ENCODE measurements around the gene CEP55. TPM values are rescaled to one million over a fixed set of nuclear protein-coding genes. Genes with fewer than 3 reads are reported as not detected.

Gene CEP55
- total and polyA plus RNA-seq, 2 of the 8 experiments (the other 6 are each of a cell fraction or from before 2014, with no cell fraction given) = 7.0 to 19.6 TPM

DNA sequence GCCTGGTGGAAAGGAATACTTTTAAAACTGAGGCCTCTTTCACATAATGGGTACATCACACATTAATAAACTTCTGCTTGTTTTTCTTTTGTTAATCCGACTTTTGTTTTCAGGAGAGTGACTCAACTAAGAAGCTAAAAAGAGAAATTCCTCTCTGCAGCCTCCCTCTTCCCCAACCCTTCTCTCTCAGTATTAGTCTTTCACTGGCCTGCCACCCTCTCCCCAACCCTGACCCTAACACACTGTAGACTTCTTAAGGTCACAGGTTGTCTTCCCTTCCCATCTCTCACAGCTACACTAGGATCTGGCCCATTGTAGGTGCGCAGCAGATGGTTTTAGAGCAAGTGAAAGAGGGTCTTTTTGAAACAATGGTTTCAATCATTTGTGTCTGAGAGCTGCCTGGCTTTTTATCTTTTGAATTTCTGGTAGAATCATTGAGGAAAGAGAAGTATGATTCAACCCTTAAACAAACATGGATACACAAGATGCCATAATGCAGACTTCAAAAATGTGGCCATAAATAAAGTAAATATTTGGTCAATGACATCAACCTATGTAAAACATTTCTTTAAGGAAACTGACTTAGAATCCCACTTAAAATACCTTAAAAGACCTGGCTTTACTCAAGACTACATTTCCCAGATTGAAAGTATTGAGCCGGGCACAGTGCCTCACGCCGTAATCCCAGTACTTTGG lies 52.1 kb downstream of the CEP55 start:
- TF ChIP-seq HDAC2 (IDR thresholded peaks at IDR 0.05; ENCODE audit: borderline replicate concordance in 1 of 2, low read depth in 2 of 2, low read length in 2 of 2) (no peak), CTBP2 (IDR thresholded peaks at IDR 0.05; ENCODE audit: borderline replicate concordance, insufficient read depth, insufficient read length, low read length) (no peak), JUND (IDR thresholded peaks at IDR 0.05; ENCODE audit: low read length) (no peak), KDM1A (IDR thresholded peaks at IDR 0.05; ENCODE audit: borderline replicate concordance, low read length) (no peak), TEAD4 (IDR thresholded peaks at IDR 0.05; ENCODE audit: low read depth, low read length) (no peak)
- DNase-seq (ENCODE audit: low read depth in 1 of 2, low spot score in 2 of 2) (no peak), FAIRE-seq (no peak)
- peaks cover 5% of the 10 kb centered on the region; the same call in 1 of the 2 replicates for H3K23me2 ChIP-seq (ENCODE audit: low read depth, low read length)
- no peak overlapping the region for H2BK5ac ChIP-seq (ENCODE audit: low read depth, low read length)
- H2BK12ac ChIP-seq (ENCODE audit: low read depth, low read length) = no peak overlapping the region
- H3K4me1 ChIP-seq (replicated peaks in 1 of 4; ENCODE audit: control insufficient read depth in 3 of 4, insufficient read depth in 4 of 4, low read length in 3 of 4) = no peaks in the 10 kb centered on the region
- H4K8ac ChIP-seq (ENCODE audit: extremely low read depth, insufficient read depth, low read length) = no peak overlapping the region
- no peak overlapping the region for H4K91ac ChIP-seq (replicated peaks; ENCODE audit: insufficient read length, low read length)
- H3K56ac ChIP-seq (replicated peaks; ENCODE audit: insufficient read length, low read depth, low read length) = no peak overlapping the region
- no peaks in the 10 kb centered on the region for H3K36me3 ChIP-seq (ENCODE audit: control insufficient read depth in 2 of 4, insufficient read depth in 4 of 4, low read length in 3 of 4)
- H4K5ac ChIP-seq (ENCODE audit: insufficient read length, low read depth, low read length) = no peak overlapping the region
- H2AFZ ChIP-seq (ENCODE audit: low read length) = no peak overlapping the region
- H3K14ac ChIP-seq (ENCODE audit: insufficient read length) = no peak overlapping the region
- no peaks in the 10 kb centered on the region for H3K79me2 ChIP-seq (ENCODE audit: control insufficient read depth in 1 of 2, insufficient read depth in 2 of 2, low read length in 2 of 2)
- no peak overlapping the region for H3K4me2 ChIP-seq (ENCODE audit: insufficient read depth in 1 of 2, low read depth in 2 of 2, low read length in 2 of 2)
- no peaks in the 10 kb centered on the region for H3K27me3 ChIP-seq (replicated peaks in 1 of 4; ENCODE audit: control insufficient read depth in 3 of 4, extremely low read depth in 1 of 4, insufficient read depth in 3 of 4, low read length in 3 of 4)
- no peak overlapping the region for H2AK5ac ChIP-seq (ENCODE audit: low read depth, low read length)
- H3K79me1 ChIP-seq (ENCODE audit: low read depth, low read length) = no peaks in the 10 kb centered on the region
- no peak overlapping the region for H3K27ac ChIP-seq (ENCODE audit: low read depth, low read length)
- CTCF ChIA-PET (ENCODE audit: partially characterized antibody) = interaction anchor here (1.1 kb wide), 1 partner anchor 132 kb away, joined by 3 read pairs; no protein-coding TSS in a partner anchor
- POLR2A ChIA-PET (ENCODE audit: partially characterized antibody) = no interaction called here
- H3K23ac ChIP-seq (ENCODE audit: insufficient read length) = no peak overlapping the region
- H4K20me1 ChIP-seq (replicated peaks in 1 of 2; ENCODE audit: control insufficient read depth in 1 of 2, insufficient read depth in 2 of 2, low read length in 2 of 2) = no peaks in the 10 kb centered on the region
- H3K9me3 ChIP-seq (ENCODE audit: insufficient read depth in 2 of 2, low read depth in 1 of 2, low read length in 1 of 2) = no peaks in the 10 kb centered on the region
- no peak overlapping the region for H2BK15ac ChIP-seq (ENCODE audit: low read length)
- H3K4ac ChIP-seq (replicated peaks; ENCODE audit: insufficient read length, low read depth, low read length) = no peak overlapping the region
- H3K9ac ChIP-seq (replicated peaks in 1 of 4; ENCODE audit: extremely low read depth in 1 of 4, low read depth in 3 of 4, low read length in 3 of 4) = no peak overlapping the region
- no peak overlapping the region for H2BK20ac ChIP-seq (ENCODE audit: low read length)
- WGBS, 2 experiments (ENCODE audit: extremely low coverage in 1 of 2, insufficient coverage in 1 of 2, insufficient read length in 1 of 2, insufficient replicate concordance in 2 of 2, low coverage in 1 of 2, low lambda C conversion rate in 2 of 2, missing lambda C conversion rate in 1 of 2) = 97% methylated on average over 5 of the region's 5 CpGs; no CpG with 5 or more reads in 1 of the 2 experiments
- no peak overlapping the region for H3K4me3 ChIP-seq (ENCODE audit: extremely low read depth in 1 of 4, insufficient read depth in 2 of 4, low read depth in 3 of 4, low read length in 4 of 4)
- no peak overlapping the region for H3K18ac ChIP-seq (ENCODE audit: extremely low read depth, low read length)
- no peak overlapping the region for H2BK120ac ChIP-seq (replicated peaks; ENCODE audit: low read depth, low read length)

Measured in H1 (cell line).